Ascending aorta (tissue), 2 donors: ENCODE data around the gene HEXIM2. TPM values are rescaled to one million over a fixed set of nuclear protein-coding genes. Genes with fewer than 3 reads are reported as not detected.

Experiments used
- DNase-seq, 2 donors: peaks; one replicate each; pipeline ENCODE4 v3.0.0-alpha.2; 2019; ENCODE audit warnings: low spot score in 2 of 2
- H3K27ac ChIP-seq, 2 donors: fragments of 200-600 bp; sonication (generic); one replicate each; pipeline ENCODE4 v1.5.1; 2016 to 2017; ENCODE audit warnings: mild to moderate bottlenecking in 1 of 2
- H3K27me3 ChIP-seq: fragments of 200-600 bp; sonication (generic); one replicate; pipeline ENCODE4 v1.5.1; 2017
- H3K36me3 ChIP-seq, 2 donors: fragments of 200-600 bp; sonication (generic); one replicate each; pipeline ENCODE4 v1.5.1; 2016
- H3K4me1 ChIP-seq, 2 donors: fragments of 200-600 bp; sonication (generic); one replicate each; pipeline ENCODE4 v1.5.1; 2016 to 2017; ENCODE audit warnings: mild to moderate bottlenecking in 1 of 2
- H3K4me3 ChIP-seq, 2 donors: fragments of 200-600 bp; sonication (generic); one replicate each; pipeline ENCODE4 v1.5.1; 2016 to 2017; ENCODE audit warnings: mild to moderate bottlenecking in 1 of 2
- H3K9me3 ChIP-seq, 2 donors: fragments of 200-600 bp; sonication (generic); one replicate each; pipeline ENCODE4 v1.5.1; 2016
- intact Hi-C: fragments of 100-400 bp; cut with DNase I; formaldehyde crosslinking; loops from one replicate; pipeline ENCODE4 v1.15.1; 2023
- total RNA-seq: library from RNA; depleted of rRNA; stranded (reverse); fragments of >200 nt; gene quantifications from one replicate; pipeline ENCODE4 v1.1.0, GENCODE V29; 2016
- TF ChIP-seq, protein P1 (sequence below), 3 experiments: fragments of 200-600 bp in 2 of 3; fragments of 450-650 bp in 1 of 3; sonication (generic) in 2 of 3; IDR thresholded peaks; one replicate each; pipeline ENCODE4 v1.5.1; 2016 to 2019; ENCODE audit warnings: antibody characterized with exemption in 3 of 3, mild to moderate bottlenecking in 1 of 3, moderate library complexity in 1 of 3

Gene HEXIM2
- total RNA-seq, 1 donor from 2014 or later, result 1.4 TPM

DNA sequence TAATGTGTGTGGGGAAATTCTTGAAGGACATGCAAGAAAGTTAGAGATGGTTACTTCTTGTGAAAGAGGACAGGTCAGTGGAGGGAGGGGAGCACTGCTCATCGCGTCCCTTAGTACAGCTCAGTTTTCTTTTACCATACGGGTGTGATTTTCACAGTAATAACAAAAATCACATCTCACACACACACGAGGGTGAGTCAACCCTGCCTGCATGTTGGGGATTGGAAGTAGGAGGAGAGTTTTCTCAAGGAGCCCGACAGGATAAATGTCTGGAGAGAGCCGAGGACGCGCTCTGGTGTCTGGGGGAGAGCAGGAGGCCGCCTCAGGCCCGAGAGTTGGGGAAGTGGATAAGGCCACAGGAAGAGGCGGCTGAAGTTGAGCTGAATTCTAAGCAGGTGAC, 45.8 kb upstream of the HEXIM2 start:
- H3K27me3 ChIP-seq, result no peaks in the 10 kb centered on the region
- TF ChIP-seq, protein P1, sequence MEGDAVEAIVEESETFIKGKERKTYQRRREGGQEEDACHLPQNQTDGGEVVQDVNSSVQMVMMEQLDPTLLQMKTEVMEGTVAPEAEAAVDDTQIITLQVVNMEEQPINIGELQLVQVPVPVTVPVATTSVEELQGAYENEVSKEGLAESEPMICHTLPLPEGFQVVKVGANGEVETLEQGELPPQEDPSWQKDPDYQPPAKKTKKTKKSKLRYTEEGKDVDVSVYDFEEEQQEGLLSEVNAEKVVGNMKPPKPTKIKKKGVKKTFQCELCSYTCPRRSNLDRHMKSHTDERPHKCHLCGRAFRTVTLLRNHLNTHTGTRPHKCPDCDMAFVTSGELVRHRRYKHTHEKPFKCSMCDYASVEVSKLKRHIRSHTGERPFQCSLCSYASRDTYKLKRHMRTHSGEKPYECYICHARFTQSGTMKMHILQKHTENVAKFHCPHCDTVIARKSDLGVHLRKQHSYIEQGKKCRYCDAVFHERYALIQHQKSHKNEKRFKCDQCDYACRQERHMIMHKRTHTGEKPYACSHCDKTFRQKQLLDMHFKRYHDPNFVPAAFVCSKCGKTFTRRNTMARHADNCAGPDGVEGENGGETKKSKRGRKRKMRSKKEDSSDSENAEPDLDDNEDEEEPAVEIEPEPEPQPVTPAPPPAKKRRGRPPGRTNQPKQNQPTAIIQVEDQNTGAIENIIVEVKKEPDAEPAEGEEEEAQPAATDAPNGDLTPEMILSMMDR (IDR thresholded peaks at IDR 0.05), result no peak
- peak overlapping the region; percentile 41 to 81 for H3K27ac ChIP-seq
- H3K4me3 ChIP-seq, result no peak overlapping the region
- intact Hi-C loops, result no loop called here
- H3K9me3 ChIP-seq, result no peaks in the 10 kb centered on the region
- peaks cover 68 to 88% of the 10 kb centered on the region in 2 donors for H3K36me3 ChIP-seq
- peaks cover 3 to 17% of the 10 kb centered on the region in 2 donors for H3K4me1 ChIP-seq
- no peak for DNase-seq

DNA sequence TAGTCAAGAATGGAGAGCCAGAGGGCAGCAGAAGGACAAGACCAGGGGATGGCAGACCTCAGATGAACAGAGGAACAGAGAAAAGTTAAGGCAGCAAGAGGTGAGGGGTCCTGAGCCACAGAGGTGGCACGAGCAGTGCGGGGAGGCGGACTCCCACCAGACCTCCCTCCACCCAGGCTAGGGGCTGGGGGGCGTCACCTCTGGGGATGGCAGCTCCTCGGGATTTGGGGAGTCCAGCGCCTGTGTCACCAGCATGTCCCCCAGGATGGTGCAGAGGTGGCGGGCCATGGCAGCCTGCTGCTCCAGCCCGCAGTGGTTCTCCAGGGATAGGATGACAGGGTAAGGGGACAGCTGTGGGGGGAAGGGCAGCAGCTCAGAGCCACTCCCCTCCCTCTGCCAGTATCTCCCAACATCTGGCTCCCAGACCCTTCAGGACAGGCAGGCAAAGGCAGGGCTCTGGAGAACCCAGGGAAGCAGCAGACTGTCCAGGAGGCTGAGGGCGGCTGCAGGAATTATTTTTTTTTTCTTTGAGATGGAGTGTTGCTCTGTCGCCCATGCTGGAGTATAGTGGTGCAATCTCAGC, 45.1 kb upstream of the HEXIM2 start:
- Histone ChIP-seq H3K27me3 (no peaks in the 10 kb centered on the region), H3K9me3 (no peaks in the 10 kb centered on the region), H3K4me1 (peaks cover 0 to 10% of the 10 kb centered on the region in 2 donors), H3K27ac (peak overlapping the region; percentile 41 to 81), H3K36me3 (peaks cover 68 to 90% of the 10 kb centered on the region in 2 donors), H3K4me3 (no peak overlapping the region)
- intact Hi-C loops, result no loop called here
- TF ChIP-seq, protein P1 (IDR thresholded peaks at IDR 0.05), result no peak
- DNase-seq, result no peak

DNA sequence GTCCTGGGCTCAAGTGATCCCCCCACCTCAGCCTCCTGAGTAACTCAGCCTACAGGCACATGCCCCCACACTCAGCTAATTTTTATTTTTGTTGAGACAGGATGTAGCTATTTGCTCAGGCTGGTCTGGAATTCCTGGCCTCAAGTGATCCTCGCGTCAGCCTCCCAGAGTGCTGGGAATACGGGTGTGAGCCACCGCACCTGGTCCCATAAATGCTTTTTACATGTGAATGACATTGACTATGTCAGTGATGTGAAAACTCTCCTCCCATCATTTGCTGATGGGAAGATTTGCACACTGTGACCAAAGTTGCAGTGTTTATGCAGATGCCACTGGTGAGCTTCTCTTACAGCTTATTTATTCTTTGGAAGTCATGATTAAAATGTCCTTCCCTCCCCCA, 44.3 kb upstream of the HEXIM2 start:
- no peak overlapping the region for H3K27ac ChIP-seq
- TF ChIP-seq, protein P1 (IDR thresholded peaks at IDR 0.05), result no peak
- H3K36me3 ChIP-seq, result peaks cover 67 to 85% of the 10 kb centered on the region in 2 donors
- peaks cover 5 to 9% of the 10 kb centered on the region in 2 donors for H3K4me1 ChIP-seq
- no peaks in the 10 kb centered on the region for H3K9me3 ChIP-seq
- DNase-seq, result no peak
- H3K4me3 ChIP-seq, result no peak overlapping the region
- no peaks in the 10 kb centered on the region for H3K27me3 ChIP-seq
- intact Hi-C loops, result no loop called here

GRCh38 chr17:45117848-45118646, 43.6 kb upstream of the HEXIM2 start:
- Histone ChIP-seq H3K4me3 (no peak overlapping the region), H3K4me1 (peaks cover 5 to 13% of the 10 kb centered on the region in 2 donors), H3K27ac (peak overlapping the region in 1 of 2 donors; percentile 2), H3K36me3 (peaks cover 60 to 78% of the 10 kb centered on the region in 2 donors), H3K9me3 (no peaks in the 10 kb centered on the region), H3K27me3 (no peaks in the 10 kb centered on the region)
- peak in 1 of 2 donors; percentile 59 for DNase-seq
- TF ChIP-seq, protein P1 (IDR thresholded peaks at IDR 0.05), result no peak
- intact Hi-C loops, result no loop called here

GRCh38 chr17:45118691-45119090, 43.0 kb upstream of the HEXIM2 start:
- no peak overlapping the region for H3K4me3 ChIP-seq
- DNase-seq, result peak in 1 of 2 donors; percentile 60
- peaks cover 53 to 72% of the 10 kb centered on the region in 2 donors for H3K36me3 ChIP-seq
- TF ChIP-seq, protein P1 (IDR thresholded peaks at IDR 0.05), result no peak
- no peaks in the 10 kb centered on the region for H3K9me3 ChIP-seq
- H3K27me3 ChIP-seq, result no peaks in the 10 kb centered on the region
- H3K27ac ChIP-seq, result peak overlapping the region in 1 of 2 donors; percentile 2
- H3K4me1 ChIP-seq, result peaks cover 10 to 19% of the 10 kb centered on the region in 2 donors
- intact Hi-C loops, result no loop called here
